Measurements from ENCODE around the gene PEAK3.

- TF ChIP-seq, protein P1, sequence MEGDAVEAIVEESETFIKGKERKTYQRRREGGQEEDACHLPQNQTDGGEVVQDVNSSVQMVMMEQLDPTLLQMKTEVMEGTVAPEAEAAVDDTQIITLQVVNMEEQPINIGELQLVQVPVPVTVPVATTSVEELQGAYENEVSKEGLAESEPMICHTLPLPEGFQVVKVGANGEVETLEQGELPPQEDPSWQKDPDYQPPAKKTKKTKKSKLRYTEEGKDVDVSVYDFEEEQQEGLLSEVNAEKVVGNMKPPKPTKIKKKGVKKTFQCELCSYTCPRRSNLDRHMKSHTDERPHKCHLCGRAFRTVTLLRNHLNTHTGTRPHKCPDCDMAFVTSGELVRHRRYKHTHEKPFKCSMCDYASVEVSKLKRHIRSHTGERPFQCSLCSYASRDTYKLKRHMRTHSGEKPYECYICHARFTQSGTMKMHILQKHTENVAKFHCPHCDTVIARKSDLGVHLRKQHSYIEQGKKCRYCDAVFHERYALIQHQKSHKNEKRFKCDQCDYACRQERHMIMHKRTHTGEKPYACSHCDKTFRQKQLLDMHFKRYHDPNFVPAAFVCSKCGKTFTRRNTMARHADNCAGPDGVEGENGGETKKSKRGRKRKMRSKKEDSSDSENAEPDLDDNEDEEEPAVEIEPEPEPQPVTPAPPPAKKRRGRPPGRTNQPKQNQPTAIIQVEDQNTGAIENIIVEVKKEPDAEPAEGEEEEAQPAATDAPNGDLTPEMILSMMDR (IDR thresholded peaks at IDR 0.05) = no peak
- TF ChIP-seq POLR2A (IDR thresholded peaks at IDR 0.05) = no peak
Measured at GRCh38 chr19:2323707-2324106, 41.7 kb upstream of the PEAK3 start.

Measured in thyroid gland (tissue), 4 donors.